Spleen (tissue), 11 donors: ENCODE measurements around the gene AP1AR. TPM values are rescaled to one million over a fixed set of nuclear protein-coding genes. Genes with fewer than 3 reads are reported as not detected.

Experiments
- DNase-seq: peaks from one replicate; pipeline ENCODE4 v3.0.0-alpha.2; 2020
- H3K27ac ChIP-seq, 8 donors: fragments of 200-600 bp; sonication (generic) in 7 of 8; 1 replicate in 4 of 8; 2 replicates in 4 of 8; pipeline versions ENCODE4 v1.5.0 to v1.8.0; 2016 to 2021; ENCODE audit warnings: inconsistent platforms in 4 of 8, mild to moderate bottlenecking in 4 of 8, moderate library complexity in 1 of 8
- H3K27me3 ChIP-seq, 7 donors: fragments of 200-600 bp; sonication (generic) in 6 of 7; replicated peaks in 1 of 7; 1 replicate in 4 of 7; 2 replicates in 3 of 7; pipeline versions ENCODE4 v1.5.0 to v1.8.0; 2016 to 2021; ENCODE audit warnings: inconsistent platforms in 3 of 7, mild to moderate bottlenecking in 1 of 7
- H3K36me3 ChIP-seq, 6 donors: fragments of 200-600 bp; sonication (generic) in 5 of 6; 1 replicate in 4 of 6; 2 replicates in 2 of 6; pipeline versions ENCODE4 v1.5.0 to v1.8.0; 2016 to 2021; ENCODE audit warnings: inconsistent platforms in 2 of 6
- H3K4me1 ChIP-seq, 6 donors: fragments of 200-600 bp; sonication (generic) in 5 of 6; 1 replicate in 3 of 6; 2 replicates in 3 of 6; pipeline versions ENCODE4 v1.5.0 to v1.8.0; 2016 to 2021; ENCODE audit warnings: inconsistent platforms in 3 of 6
- H3K4me3 ChIP-seq, 8 donors: fragments of 200-600 bp; sonication (generic) in 7 of 8; 1 replicate in 4 of 8; 2 replicates in 4 of 8; pipeline versions ENCODE4 v1.5.0 to v1.8.0; 2016 to 2021; ENCODE audit warnings: inconsistent platforms in 4 of 8, mild to moderate bottlenecking in 4 of 8, moderate library complexity in 2 of 8
- H3K9me3 ChIP-seq, 8 donors: fragments of 200-600 bp; sonication (generic) in 7 of 8; 1 replicate in 4 of 8; 2 replicates in 4 of 8; pipeline versions ENCODE4 v1.5.0 to v1.8.0; 2016 to 2021; ENCODE audit warnings: inconsistent platforms in 4 of 8
- POLR2A ChIP-seq, 3 donors: fragments of 450-650 bp; IDR thresholded peaks; one replicate each; pipeline ENCODE4 v1.5.1; 2017; ENCODE audit warnings: antibody characterized with exemption in 3 of 3, mild to moderate bottlenecking in 1 of 3
- POLR2AphosphoS5 ChIP-seq, 3 donors: sonication (generic); formaldehyde crosslinking; IDR thresholded peaks; one replicate each; pipeline ENCODE4 v1.5.1; 2017; ENCODE audit warnings: antibody characterized with exemption in 3 of 3
- WGBS, 5 donors: extraction: QIAGEN DNeasy Blood & Tissue Kit in 3 of 5; methylation state at CpG; one replicate each; pipeline versions ENCODE4 v1.1.5 to v1.1.7; 2013 to 2018; 5-methylcytosine and 5-hydroxymethylcytosine counted together
- intact Hi-C: fragments of 100-400 bp; cut with DNase I; formaldehyde crosslinking; loops from one replicate; pipeline ENCODE4 v1.15.0; 2023; ENCODE audit warnings: low total_unique reads
- polyA plus RNA-seq, 3 donors: library from polyadenylated mRNA; stranded (reverse); fragments of 200-250 nt; gene quantifications; one replicate each; pipeline ENCODE4 v1.2.1, GENCODE V29; 2013
- total RNA-seq, 7 donors: library from RNA; depleted of rRNA in 3 of 7; stranded (reverse); fragments of >200 nt in 3 of 7; fragmentation: NEBNext Ultra II Directional in 4 of 7; extraction: Animal tissue kit (Norgen Biotek cat#: 25700) in 4 of 7; gene quantifications; one replicate each; pipeline versions ENCODE4 v1.1.0 to v1.2.1, GENCODE V29; 2016 to 2021
- TF ChIP-seq, protein P1 (sequence below), 11 experiments: fragments of 200-600 bp in 7 of 11; fragments of 450-650 bp in 4 of 11; sonication (generic) in 4 of 11; IDR thresholded peaks in 8 of 11; conservative IDR thresholded peaks in 3 of 11; 1 replicate in 7 of 11; 2 replicates in 4 of 11; pipeline versions ENCODE4 v1.4.0 to v1.8.0; 2016 to 2021; ENCODE audit warnings: antibody characterized with exemption in 11 of 11, inconsistent platforms in 4 of 11, mild to moderate bottlenecking in 1 of 11
- donor health status: healthy with polysubstance abuse.
- donor health status: DM: no; HTN: no; CAD: no; lungs with moderate emphysema.
- donor health status: DM: no; HTN: no; CAD: no.
- donor health status: Bipolar disorder and iron deficiency.
- donor health status: healthy.
- donor health status: DM: no; HTN: no; CAD: no.
- donor health status: DM: yes; HTN: yes; CAD: no.

Gene AP1AR
- total and polyA plus RNA-seq, 10 donors = 9.7 to 32.4 (median 21.5) TPM

DNA sequence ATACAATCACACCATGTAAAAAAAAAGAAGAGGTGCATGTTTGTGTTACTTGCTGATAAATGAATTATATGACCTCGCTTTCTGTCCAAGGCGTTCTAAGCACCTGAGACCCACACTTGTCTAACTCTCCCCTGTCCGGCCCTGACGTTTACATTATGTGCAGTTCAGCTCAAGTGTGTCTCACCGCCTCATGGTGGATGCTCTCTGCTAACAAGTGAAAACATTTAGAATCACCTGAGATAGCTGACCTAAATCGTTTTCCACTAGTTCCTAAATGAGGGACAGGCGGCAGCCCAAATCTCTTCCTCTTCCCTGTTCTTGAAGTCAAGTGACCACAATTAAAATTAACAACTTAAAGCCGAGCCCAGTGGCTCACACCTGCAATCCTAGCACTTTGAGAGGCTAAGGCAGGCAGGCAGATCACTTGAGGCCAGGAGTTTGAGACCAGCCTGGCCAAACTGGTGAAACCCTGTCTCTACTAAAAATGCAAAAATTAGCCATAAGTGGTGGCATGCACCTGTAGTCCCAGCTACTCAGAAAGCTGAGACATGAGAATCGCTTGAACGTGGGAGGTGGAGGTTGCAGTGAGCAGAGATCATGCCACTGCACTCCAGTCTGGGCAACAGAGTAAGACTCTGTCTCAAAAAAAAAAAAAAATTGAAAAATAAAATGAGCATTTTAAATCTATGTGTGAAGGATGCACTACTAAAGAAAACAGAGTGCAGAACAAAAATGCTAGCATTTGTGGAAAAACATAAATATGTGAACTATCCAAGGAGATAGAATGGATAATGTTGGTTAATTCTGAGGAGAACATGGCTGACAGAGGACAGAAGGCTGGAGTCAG, 58.0 kb downstream of the AP1AR start:
- TF ChIP-seq, protein P1, sequence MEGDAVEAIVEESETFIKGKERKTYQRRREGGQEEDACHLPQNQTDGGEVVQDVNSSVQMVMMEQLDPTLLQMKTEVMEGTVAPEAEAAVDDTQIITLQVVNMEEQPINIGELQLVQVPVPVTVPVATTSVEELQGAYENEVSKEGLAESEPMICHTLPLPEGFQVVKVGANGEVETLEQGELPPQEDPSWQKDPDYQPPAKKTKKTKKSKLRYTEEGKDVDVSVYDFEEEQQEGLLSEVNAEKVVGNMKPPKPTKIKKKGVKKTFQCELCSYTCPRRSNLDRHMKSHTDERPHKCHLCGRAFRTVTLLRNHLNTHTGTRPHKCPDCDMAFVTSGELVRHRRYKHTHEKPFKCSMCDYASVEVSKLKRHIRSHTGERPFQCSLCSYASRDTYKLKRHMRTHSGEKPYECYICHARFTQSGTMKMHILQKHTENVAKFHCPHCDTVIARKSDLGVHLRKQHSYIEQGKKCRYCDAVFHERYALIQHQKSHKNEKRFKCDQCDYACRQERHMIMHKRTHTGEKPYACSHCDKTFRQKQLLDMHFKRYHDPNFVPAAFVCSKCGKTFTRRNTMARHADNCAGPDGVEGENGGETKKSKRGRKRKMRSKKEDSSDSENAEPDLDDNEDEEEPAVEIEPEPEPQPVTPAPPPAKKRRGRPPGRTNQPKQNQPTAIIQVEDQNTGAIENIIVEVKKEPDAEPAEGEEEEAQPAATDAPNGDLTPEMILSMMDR (IDR thresholded peaks at IDR 0.05 in 8 of 11, conservative IDR thresholded peaks at IDR 0.05 in 3 of 11) = no peak
- TF ChIP-seq POLR2A (IDR thresholded peaks at IDR 0.05) (no peak), POLR2AphosphoS5 (IDR thresholded peaks at IDR 0.05) (no peak)
- intact Hi-C loops = no loop called here
- H3K36me3 ChIP-seq = no peaks in the 10 kb centered on the region
- peak overlapping the region; percentile 9 to 95 (median 92) for H3K27ac ChIP-seq
- 58 to 68% (median 65%) methylated on average over 10 of the region's 10 CpGs for WGBS, 5 donors
- DNase-seq = no peak
- peaks cover 0 to 3% (median 0%) of the 10 kb centered on the region in 8 donors for H3K9me3 ChIP-seq
- peaks cover 0 to 53% (median 43%) of the 10 kb centered on the region in 6 donors for H3K4me1 ChIP-seq
- no peak overlapping the region for H3K4me3 ChIP-seq
- no peaks in the 10 kb centered on the region for H3K27me3 ChIP-seq

DNA sequence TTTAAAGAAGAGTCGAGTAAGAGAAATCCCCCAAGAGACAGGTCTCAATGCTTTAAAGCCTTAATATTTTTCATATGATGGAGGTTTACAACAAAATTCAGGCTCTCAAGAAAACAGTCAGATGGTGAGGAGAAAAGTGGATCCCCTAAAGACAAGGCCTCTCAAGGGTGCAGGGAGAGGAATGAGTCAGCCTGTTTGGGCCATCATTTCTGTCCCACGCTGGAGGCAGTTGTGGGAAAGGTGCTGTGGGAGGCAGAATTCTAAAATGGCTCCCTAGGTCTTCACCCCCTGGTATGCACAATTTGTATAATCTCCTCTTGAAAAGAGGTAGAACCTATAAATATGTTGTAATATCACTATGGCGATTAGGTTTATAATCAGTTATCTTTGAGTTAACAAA, 58.8 kb downstream of the AP1AR start:
- DNase-seq = no peak
- H3K4me1 ChIP-seq = peaks cover 0 to 48% (median 40%) of the 10 kb centered on the region in 6 donors
- no peaks in the 10 kb centered on the region for H3K27me3 ChIP-seq
- WGBS, 5 donors = 71 to 88% (median 80%) methylated on average over 3 of the region's 3 CpGs
- H3K4me3 ChIP-seq = no peak overlapping the region
- H3K9me3 ChIP-seq = peaks cover 0 to 3% (median 0%) of the 10 kb centered on the region in 8 donors
- H3K36me3 ChIP-seq = no peaks in the 10 kb centered on the region
- TF ChIP-seq, protein P1 (IDR thresholded peaks at IDR 0.05 in 8 of 11, conservative IDR thresholded peaks at IDR 0.05 in 3 of 11) = no peak
- TF ChIP-seq POLR2AphosphoS5 (IDR thresholded peaks at IDR 0.05) = no peak
- no peak for TF ChIP-seq POLR2A (IDR thresholded peaks at IDR 0.05)
- intact Hi-C loops = no loop called here
- peak overlapping the region in 5 of 8 donors; percentile 18 to 95 (median 92) for H3K27ac ChIP-seq

DNA sequence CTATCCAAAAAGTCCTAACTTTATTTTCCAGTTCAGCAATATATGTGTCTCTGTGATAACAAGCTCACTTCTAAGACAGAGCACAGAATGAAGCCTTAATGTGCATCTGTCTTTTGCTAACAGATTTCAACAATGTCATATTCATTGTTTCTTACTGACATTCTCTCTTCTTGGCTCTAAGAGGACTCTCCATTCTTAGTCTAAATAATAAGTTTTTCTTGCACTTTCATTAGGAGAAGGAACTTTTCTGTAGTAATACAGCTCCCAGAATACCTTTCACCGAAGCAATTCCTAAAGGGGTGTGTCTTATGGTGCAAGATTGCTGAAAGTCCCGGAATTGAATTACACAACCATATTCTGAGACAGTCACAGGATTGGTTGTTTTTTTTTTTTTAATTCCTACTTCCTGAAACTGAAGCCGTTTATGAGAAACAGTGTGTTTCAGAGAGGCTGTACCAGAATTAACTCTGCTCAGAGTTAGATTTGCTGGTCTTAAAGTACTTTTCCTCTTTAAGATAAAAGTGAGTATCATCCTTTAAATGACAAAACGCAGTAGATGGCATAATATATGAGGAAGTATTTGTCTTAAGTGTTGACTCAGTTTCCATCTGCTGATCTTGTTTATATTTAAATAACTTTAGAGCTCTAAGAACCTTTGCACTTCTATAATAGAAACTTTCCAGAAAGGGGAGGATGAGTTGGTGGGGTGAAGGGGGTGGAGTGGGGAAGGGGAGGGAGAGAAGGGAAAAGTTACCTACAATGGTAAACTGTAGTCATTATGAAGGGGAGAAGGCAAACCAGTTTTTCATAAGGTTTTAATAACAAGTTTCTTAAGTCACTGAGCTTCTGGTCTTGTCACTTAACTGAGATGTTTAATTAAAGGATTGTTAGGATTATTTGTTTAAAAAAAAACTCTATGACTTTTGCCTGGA, 65.6 kb downstream of the AP1AR start, which contains the start of gene ALPK1:
ALPK1 (plus strand) TSS at position 421 of the 932 bp plus-strand sequence.
- peak within 1 kb of the TSS; percentile 21 to 67 (median 34) for H3K4me3 ChIP-seq
- no peaks in the 10 kb centered on the region for H3K9me3 ChIP-seq
- TF ChIP-seq, protein P1 (IDR thresholded peaks at IDR 0.05 in 8 of 11, conservative IDR thresholded peaks at IDR 0.05 in 3 of 11) = peak in 1 of 11 experiments; percentile 10
- no peak for TF ChIP-seq POLR2AphosphoS5 (IDR thresholded peaks at IDR 0.05)
- 0 to 3% (median 1%) methylated on average over 4 of the region's 4 CpGs for WGBS, 5 donors
- H3K36me3 ChIP-seq = peaks cover 0 to 5% (median 0%) of the 10 kb centered on the region in 6 donors
- peaks cover 12 to 64% (median 36%) of the 10 kb centered on the region in 6 donors for H3K4me1 ChIP-seq
- DNase-seq = no peak
- intact Hi-C loops = no loop called here
- H3K27me3 ChIP-seq = no peaks in the 10 kb centered on the region
- H3K27ac ChIP-seq = peak within 1 kb of the TSS; percentile 14 to 92 (median 88)
